Liver (tissue), 9 donors: Measurements from ENCODE around the gene SNCG. TPM values are rescaled to one million over a fixed set of nuclear protein-coding genes. Genes with fewer than 3 reads are reported as not detected.
A peak's percentile ranks its signal among the peaks of the same experiment; 100 is the strongest.

Experiments used
- DNase-seq: peaks from one replicate; pipeline ENCODE4 v3.0.0-alpha.2; 2017; ENCODE audit warnings: low spot score
- H3K27ac ChIP-seq, 2 donors: one replicate each; pipeline ENCODE4 v1.7.0; 2013; ENCODE audit warnings: inconsistent platforms in 2 of 2, low read length in 2 of 2, control low read depth in 1 of 2, low read depth in 1 of 2, mild to moderate bottlenecking in 1 of 2
- H3K27me3 ChIP-seq, 4 donors: one replicate each; pipeline versions ENCODE4 v1.6.1 to v1.7.0; 2013; ENCODE audit warnings: low read length in 3 of 4, inconsistent platforms in 1 of 4, mild to moderate bottlenecking in 1 of 4, moderate library complexity in 1 of 4; ENCODE audit not compliant: control insufficient read depth in 4 of 4, insufficient read depth in 4 of 4
- H3K36me3 ChIP-seq, 4 donors: one replicate each; pipeline versions ENCODE4 v1.6.1 to v1.7.0; 2013; ENCODE audit warnings: low read length in 3 of 4, mild to moderate bottlenecking in 3 of 4, low read depth in 1 of 4, moderate library complexity in 1 of 4; ENCODE audit not compliant: control insufficient read depth in 4 of 4, insufficient read depth in 3 of 4
- H3K4me1 ChIP-seq, 4 donors: one replicate each; pipeline versions ENCODE4 v1.6.1 to v1.7.0; 2013; ENCODE audit warnings: low read length in 3 of 4, mild to moderate bottlenecking in 3 of 4, moderate library complexity in 1 of 4; ENCODE audit not compliant: control insufficient read depth in 4 of 4, insufficient read depth in 4 of 4
- H3K4me3 ChIP-seq, 3 donors: one replicate each; pipeline versions ENCODE4 v1.6.1 to v1.7.0; 2013; ENCODE audit warnings: low read length in 3 of 3, control low read depth in 1 of 3, low read depth in 1 of 3, mild to moderate bottlenecking in 1 of 3
- H3K9ac ChIP-seq, 2 donors: one replicate each; pipeline ENCODE4 v1.7.0; 2013; ENCODE audit warnings: low read length in 2 of 2, mild to moderate bottlenecking in 2 of 2, moderate library complexity in 2 of 2, control low read depth in 1 of 2, low read depth in 1 of 2
- H3K9me3 ChIP-seq, 4 donors: one replicate each; pipeline versions ENCODE4 v1.6.1 to v1.7.0; 2013; ENCODE audit warnings: low read length in 3 of 4; ENCODE audit not compliant: control insufficient read depth in 4 of 4
- GABPA ChIP-seq, 2 donors: IDR thresholded peaks in 1 of 2; conservative IDR thresholded peaks in 1 of 2; 2 replicates each; pipeline ENCODE4 v1.6.1; 2016; ENCODE audit warnings: antibody characterized with exemption in 2 of 2, mild to moderate bottlenecking in 1 of 2, moderate library complexity in 1 of 2
- HNF4G ChIP-seq: IDR thresholded peaks from 2 replicates; pipeline ENCODE4 v1.6.1; 2016; ENCODE audit warnings: antibody characterized with exemption
- JUND ChIP-seq, 2 donors: IDR thresholded peaks; 2 replicates each; pipeline ENCODE4 v1.6.1; 2016; ENCODE audit warnings: antibody characterized with exemption in 2 of 2
- NR2F2 ChIP-seq: IDR thresholded peaks from 2 replicates; pipeline ENCODE4 v1.6.1; 2016; ENCODE audit warnings: antibody characterized with exemption
- RAD21 ChIP-seq, 2 donors: IDR thresholded peaks; 2 replicates each; pipeline ENCODE4 v1.6.1; 2016; ENCODE audit warnings: antibody characterized with exemption in 2 of 2, mild to moderate bottlenecking in 2 of 2
- RXRA ChIP-seq, 2 donors: IDR thresholded peaks; 2 replicates each; pipeline ENCODE4 v1.6.1; 2017 to 2018; ENCODE audit warnings: antibody characterized with exemption in 2 of 2, mild to moderate bottlenecking in 1 of 2
- SP1 ChIP-seq: IDR thresholded peaks from 2 replicates; pipeline ENCODE4 v1.6.1; 2018; ENCODE audit warnings: antibody characterized with exemption, mild to moderate bottlenecking
- TAF1 ChIP-seq: conservative IDR thresholded peaks from 2 replicates; pipeline ENCODE4 v1.6.1; 2016; ENCODE audit warnings: antibody characterized with exemption, mild to moderate bottlenecking
- WGBS: extraction: QIAGEN DNeasy Blood & Tissue Kit; methylation state at CpG from one replicate; pipeline ENCODE4 v1.1.7; 2013; 5-methylcytosine and 5-hydroxymethylcytosine counted together
- polyA plus RNA-seq, 2 donors: library from polyadenylated mRNA; stranded (reverse) in 1 of 2; unstranded in 1 of 2; fragments of 200-250 nt in 1 of 2; fragments of >200 nt in 1 of 2; fragmentation: Nextera tagmentation in 1 of 2; extraction: Ambion mirVana in 1 of 2; gene quantifications; one replicate each; pipeline versions ENCODE4 v1.2.1 to v1.2.3, GENCODE V29; 2013 to 2015
- total RNA-seq, 2 donors: library from RNA; depleted of rRNA; stranded (reverse); fragments of >200 nt; gene quantifications; one replicate each; pipeline ENCODE4 v1.2.3, GENCODE V29; 2014
- TF ChIP-seq, protein P1 (sequence below): fragments of 150-350 bp; IDR thresholded peaks from 2 replicates; pipeline ENCODE4 v1.5.1; 2017; ENCODE audit warnings: improper control_type of control experiment, low read depth, low read length; ENCODE audit not compliant: missing input control
- TF ChIP-seq, protein P2 (sequence below): IDR thresholded peaks from 2 replicates; pipeline ENCODE4 v1.6.1; 2016; ENCODE audit warnings: antibody characterized with exemption
- donor health status: healthy.
- donor health status: healthy.
- donor health status: healthy.
- donor health status: healthy.
- donor health status: healthy.

SNCG gene
- total and polyA plus RNA-seq, 4 donors: 0.84 to 2.6 (median 1.7) TPM

DNA sequence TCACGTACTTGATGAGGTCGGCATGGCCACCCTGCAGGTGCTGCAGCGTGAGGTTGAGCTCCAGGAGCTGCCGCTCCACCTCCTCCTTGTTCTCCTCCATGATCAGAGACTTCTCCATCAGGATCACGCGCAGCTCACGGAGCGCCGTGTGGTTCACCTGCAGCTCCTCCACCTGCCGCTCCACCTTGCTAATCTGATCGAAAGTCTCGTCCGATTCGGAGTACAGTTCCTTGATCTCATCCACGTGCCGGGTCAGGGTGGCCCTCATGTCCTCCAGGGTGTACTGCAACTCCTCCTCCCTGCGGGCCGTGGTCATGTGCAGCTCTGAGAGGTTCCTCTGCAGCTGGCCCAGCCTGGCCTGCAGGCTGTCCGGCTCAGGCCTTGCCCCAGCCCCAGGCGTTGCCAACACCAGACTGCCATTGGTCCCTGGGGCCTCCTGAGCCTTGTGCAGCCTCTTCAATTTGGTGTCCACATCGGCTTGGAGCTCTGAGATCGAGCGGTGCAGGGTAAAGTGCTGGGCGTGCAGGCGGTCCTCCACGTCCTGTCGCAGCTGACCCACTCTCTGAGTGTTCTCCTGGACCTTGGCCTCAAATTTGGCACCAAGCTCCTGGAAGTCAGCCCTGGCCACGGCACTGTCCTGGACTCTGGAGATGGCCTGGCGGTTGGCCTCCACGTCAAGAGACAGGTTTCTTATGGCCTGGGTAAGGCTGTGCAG, 14.9 kb upstream of the SNCG start (continued):
- TF ChIP-seq, protein P1, sequence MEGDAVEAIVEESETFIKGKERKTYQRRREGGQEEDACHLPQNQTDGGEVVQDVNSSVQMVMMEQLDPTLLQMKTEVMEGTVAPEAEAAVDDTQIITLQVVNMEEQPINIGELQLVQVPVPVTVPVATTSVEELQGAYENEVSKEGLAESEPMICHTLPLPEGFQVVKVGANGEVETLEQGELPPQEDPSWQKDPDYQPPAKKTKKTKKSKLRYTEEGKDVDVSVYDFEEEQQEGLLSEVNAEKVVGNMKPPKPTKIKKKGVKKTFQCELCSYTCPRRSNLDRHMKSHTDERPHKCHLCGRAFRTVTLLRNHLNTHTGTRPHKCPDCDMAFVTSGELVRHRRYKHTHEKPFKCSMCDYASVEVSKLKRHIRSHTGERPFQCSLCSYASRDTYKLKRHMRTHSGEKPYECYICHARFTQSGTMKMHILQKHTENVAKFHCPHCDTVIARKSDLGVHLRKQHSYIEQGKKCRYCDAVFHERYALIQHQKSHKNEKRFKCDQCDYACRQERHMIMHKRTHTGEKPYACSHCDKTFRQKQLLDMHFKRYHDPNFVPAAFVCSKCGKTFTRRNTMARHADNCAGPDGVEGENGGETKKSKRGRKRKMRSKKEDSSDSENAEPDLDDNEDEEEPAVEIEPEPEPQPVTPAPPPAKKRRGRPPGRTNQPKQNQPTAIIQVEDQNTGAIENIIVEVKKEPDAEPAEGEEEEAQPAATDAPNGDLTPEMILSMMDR: no peak
- TF ChIP-seq SP1 (peak; percentile 75), RXRA (IDR thresholded peaks at IDR 0.05) (peak; percentile 51 to 77), HNF4G (peak; percentile 65), JUND (IDR thresholded peaks at IDR 0.05) (peak in 1 of 2 donors; percentile 41)
- TF ChIP-seq, protein P2, sequence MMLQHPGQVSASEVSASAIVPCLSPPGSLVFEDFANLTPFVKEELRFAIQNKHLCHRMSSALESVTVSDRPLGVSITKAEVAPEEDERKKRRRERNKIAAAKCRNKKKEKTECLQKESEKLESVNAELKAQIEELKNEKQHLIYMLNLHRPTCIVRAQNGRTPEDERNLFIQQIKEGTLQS: no peak

DNA sequence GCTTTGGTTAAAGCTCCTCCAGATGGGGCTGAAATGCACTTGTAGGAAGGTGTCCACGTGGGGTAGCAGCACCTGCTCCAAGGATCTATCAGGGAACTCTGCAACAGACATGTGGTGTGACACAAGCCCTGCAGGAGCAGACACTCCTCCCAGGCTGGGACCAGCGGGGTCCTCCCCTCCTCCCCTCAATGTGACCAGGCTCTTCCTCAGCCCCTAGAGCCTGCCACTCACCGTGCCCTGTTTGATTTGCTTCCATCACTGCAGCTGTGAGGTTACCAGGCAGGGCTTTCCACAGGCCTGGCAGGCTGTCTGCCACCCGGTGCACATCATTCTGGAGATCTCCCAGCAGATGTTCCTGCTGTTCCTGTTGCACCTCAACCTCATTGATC, 14.4 kb upstream of the SNCG start:
- no peaks in the 10 kb centered on the region for H3K36me3 ChIP-seq
- no peak overlapping the region for H3K9ac ChIP-seq
- H3K9me3 ChIP-seq: no peaks in the 10 kb centered on the region
- no peaks in the 10 kb centered on the region for H3K27me3 ChIP-seq
- no peak overlapping the region for H3K4me3 ChIP-seq
- peaks cover 12 to 39% (median 25%) of the 10 kb centered on the region in 4 donors for H3K4me1 ChIP-seq
- no peak for DNase-seq
- 55% methylated on average over 4 of the region's 4 CpGs for WGBS
- H3K27ac ChIP-seq: no peak overlapping the region
- no peak for TF ChIP-seq NR2F2
- no peak for TF ChIP-seq RXRA (IDR thresholded peaks at IDR 0.05)

DNA sequence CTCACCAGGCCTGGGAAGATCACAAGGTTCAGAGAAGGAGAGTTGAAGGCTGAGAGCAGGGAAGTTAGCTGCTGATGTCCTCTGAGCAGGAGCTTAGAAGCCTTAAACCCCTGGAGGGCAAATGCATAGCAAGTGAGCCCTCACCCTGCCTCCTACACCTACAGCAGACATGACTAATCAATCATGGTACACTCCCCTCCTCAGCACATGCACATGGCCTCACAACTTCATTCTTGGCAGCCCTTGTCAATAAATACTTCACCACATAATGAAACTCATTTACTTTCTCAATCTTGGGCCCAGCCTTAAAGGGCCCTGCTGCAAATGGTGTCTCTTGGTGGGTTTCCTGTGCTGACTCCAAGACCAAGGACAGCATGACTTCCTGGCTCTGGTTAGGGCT, 13.9 kb upstream of the SNCG start:
- Histone ChIP-seq H3K36me3 (no peaks in the 10 kb centered on the region), H3K4me1 (peaks cover 12 to 38% (median 25%) of the 10 kb centered on the region in 4 donors), H3K27me3 (no peaks in the 10 kb centered on the region), H3K4me3 (no peak overlapping the region), H3K9ac (no peak overlapping the region), H3K9me3 (no peaks in the 10 kb centered on the region), H3K27ac (no peak overlapping the region)
- TF ChIP-seq GABPA (IDR thresholded peaks at IDR 0.05 in 1 of 2, conservative IDR thresholded peaks at IDR 0.05 in 1 of 2) (no peak), JUND (IDR thresholded peaks at IDR 0.05) (no peak), NR2F2 (no peak)
- TF ChIP-seq, protein P1: no peak
- TF ChIP-seq, protein P2: no peak
- DNase-seq: no peak

DNA sequence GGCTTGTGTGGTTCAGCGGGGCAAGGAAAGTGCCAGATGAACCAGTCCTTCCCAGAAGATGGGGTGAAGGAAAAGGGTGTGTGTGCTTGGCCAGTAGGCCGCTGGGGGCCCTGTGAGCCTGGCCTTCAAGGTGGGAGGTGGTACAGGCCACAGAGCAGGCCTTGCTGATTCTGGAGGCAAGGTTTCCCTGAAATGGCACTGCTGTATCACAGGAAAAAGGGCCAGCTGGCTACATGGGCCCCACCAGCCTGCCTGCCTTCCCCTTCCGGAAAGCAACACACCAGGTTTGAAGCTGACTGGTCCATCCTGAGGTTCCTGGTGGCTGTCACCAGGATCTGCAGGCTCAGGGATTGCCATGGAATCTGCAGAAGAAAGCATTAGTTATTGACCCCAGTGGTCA, 13.5 kb upstream of the SNCG start:
- WGBS: 89% methylated on average over 3 of the region's 3 CpGs
- H3K9me3 ChIP-seq: no peaks in the 10 kb centered on the region
- no peaks in the 10 kb centered on the region for H3K36me3 ChIP-seq
- TF ChIP-seq RAD21 (IDR thresholded peaks at IDR 0.05) (no peak), TAF1 (no peak)
- TF ChIP-seq, protein P2: no peak
- DNase-seq: no peak
- no peaks in the 10 kb centered on the region for H3K27me3 ChIP-seq
- no peak overlapping the region for H3K9ac ChIP-seq
- H3K4me1 ChIP-seq: peaks cover 12 to 36% (median 25%) of the 10 kb centered on the region in 4 donors
- no peak overlapping the region for H3K27ac ChIP-seq
- no peak overlapping the region for H3K4me3 ChIP-seq
